ENCODE results near the gene DNAH8.

Gene DNAH8

GRCh38 chr6:38678178-38678760 lies 36.8 kb upstream of the DNAH8 start:
- no peak for DNase-seq (ENCODE audit: low spot score)
- in situ Hi-C loops (cut with MboI; ENCODE audit: low pct_unique_long_range_greater_than_20kb, low sequenced_read_pairs, unreplicated experiment): no loop called here
- no peak for TF ChIP-seq CTCF (IDR thresholded peaks at IDR 0.05; ENCODE audit: extremely low read depth, insufficient read depth, missing control alignments)

DNA sequence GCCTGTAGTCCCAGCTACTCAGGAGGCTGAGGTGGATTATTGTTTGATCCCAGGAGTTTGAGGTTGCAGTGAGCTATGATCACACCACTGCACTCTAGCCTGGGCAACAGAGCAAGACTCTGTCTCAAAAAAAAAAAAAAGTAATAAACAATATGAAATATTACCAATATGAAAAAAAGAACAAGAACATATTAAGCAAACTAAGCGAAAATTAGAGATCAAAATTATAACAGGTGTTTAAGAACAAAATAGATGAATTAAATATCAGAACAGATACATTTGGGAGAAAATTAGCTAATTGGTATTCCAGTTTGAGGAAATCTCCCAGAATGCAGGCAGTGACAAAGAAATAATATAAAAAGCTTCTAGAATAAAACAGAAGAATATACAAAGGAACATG lies 35.4 kb upstream of the DNAH8 start:
- no peak for TF ChIP-seq CTCF (IDR thresholded peaks at IDR 0.05; ENCODE audit: extremely low read depth, insufficient read depth, missing control alignments)
- in situ Hi-C loops (cut with MboI; ENCODE audit: low pct_unique_long_range_greater_than_20kb, low sequenced_read_pairs, unreplicated experiment): no loop called here
- DNase-seq (ENCODE audit: low spot score): no peak

- no peak for DNase-seq (ENCODE audit: low spot score)
- in situ Hi-C loops (cut with MboI; ENCODE audit: low pct_unique_long_range_greater_than_20kb, low sequenced_read_pairs, unreplicated experiment): no loop called here
- TF ChIP-seq CTCF (IDR thresholded peaks at IDR 0.05; ENCODE audit: extremely low read depth, insufficient read depth, missing control alignments): no peak
These were observed 33.3 kb upstream of the DNAH8 start for GRCh38 chr6:38681850-38682249.

- no peak for DNase-seq (ENCODE audit: low spot score)
- TF ChIP-seq CTCF (IDR thresholded peaks at IDR 0.05; ENCODE audit: extremely low read depth, insufficient read depth, missing control alignments): no peak
- in situ Hi-C loops (cut with MboI; ENCODE audit: low pct_unique_long_range_greater_than_20kb, low sequenced_read_pairs, unreplicated experiment): no loop called here
These were observed 30.9 kb upstream of the DNAH8 start for GRCh38 chr6:38684237-38684636.

DNA sequence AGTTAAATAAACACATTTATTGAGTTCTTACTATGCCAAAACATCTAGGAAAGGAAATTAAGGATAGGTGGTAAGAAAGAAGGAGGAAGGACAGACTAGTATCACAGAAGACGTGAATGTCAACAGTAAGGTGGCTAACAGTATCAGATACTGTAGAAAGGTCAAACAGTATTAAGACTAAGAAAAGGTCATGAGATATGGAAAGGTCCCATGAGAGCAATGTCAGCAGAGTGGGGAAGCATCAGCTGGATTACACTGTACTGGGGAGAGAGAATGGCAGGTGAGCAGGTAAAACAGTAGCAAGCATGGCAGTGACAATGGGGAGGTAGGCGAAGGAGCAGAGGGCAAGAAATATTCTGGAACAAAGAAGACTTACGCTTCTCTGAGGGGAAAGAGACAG lies 30.2 kb upstream of the DNAH8 start:
- in situ Hi-C loops (cut with MboI; ENCODE audit: low pct_unique_long_range_greater_than_20kb, low sequenced_read_pairs, unreplicated experiment): no loop called here
- no peak for TF ChIP-seq CTCF (IDR thresholded peaks at IDR 0.05; ENCODE audit: extremely low read depth, insufficient read depth, missing control alignments)
- DNase-seq (ENCODE audit: low spot score): no peak

DNA sequence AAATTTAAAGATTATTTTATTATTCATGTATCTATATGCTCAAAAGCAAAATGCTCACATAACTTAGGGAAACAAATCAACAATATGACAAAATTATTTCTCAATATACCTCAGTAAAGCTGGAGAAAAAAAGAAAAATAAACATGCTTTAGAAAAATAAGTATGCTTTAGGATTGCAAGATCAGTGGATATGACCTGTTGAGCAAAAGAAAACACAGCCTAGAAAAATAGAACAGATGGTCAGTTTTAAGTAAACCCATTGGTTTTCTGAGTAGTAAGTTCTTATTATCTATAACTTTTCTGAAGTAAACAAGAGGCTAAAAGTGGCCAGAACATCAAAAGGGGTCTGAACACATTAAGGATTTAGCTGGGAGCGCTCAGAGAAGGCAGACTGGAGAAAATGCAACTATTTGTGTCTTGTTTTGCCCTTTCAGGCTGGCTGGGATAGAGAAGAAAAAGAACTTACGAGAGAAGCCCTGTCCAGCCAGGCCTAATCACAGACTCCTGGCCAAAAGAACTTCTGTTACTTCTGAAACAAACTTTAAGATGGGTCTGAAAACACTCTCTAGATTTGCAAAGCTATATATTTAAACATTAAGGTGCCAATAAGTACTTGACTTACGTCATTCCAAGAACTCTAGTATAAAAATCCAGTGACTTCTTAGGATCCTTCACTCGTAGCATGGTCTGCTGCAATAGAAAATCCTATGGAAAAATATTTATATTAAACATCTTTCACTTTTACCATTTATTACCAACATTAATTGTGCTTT lies 28.7 kb upstream of the DNAH8 start:
- DNase-seq (ENCODE audit: low spot score): no peak
- in situ Hi-C loops (cut with MboI; ENCODE audit: low pct_unique_long_range_greater_than_20kb, low sequenced_read_pairs, unreplicated experiment): no loop called here
- TF ChIP-seq CTCF (IDR thresholded peaks at IDR 0.05; ENCODE audit: extremely low read depth, insufficient read depth, missing control alignments): no peak
